Measurements from ENCODE around the gene EVC2. TPM values are rescaled to one million over a fixed set of nuclear protein-coding genes. Genes with fewer than 3 reads are reported as not detected.

Gene EVC2
- total RNA-seq, 1 experiment from 2014 or later: 7.8 TPM

GRCh38 chr4:5746250-5746649, 37.9 kb upstream of the EVC2 start:
- Histone ChIP-seq H2AFZ (ENCODE audit: low read length) (no peak overlapping the region), H3K27me3 (ENCODE audit: insufficient read depth, low read length) (no peaks in the 10 kb centered on the region), H3K4ac (ENCODE audit: low read depth, low read length) (no peak overlapping the region), H2BK120ac (ENCODE audit: low read depth, low read length, poor library complexity, severe bottlenecking) (no peak overlapping the region), H3K14ac (ENCODE audit: insufficient read depth, low read length) (no peak overlapping the region), H3K4me1 (ENCODE audit: insufficient read depth, low read length) (peaks cover 5% of the 10 kb centered on the region; the same call in 1 of the 2 replicates), H3K4me2 (ENCODE audit: insufficient read depth, insufficient read length, low read length) (no peak overlapping the region), H2AK5ac (ENCODE audit: insufficient read length, low read length) (no peak overlapping the region), H3K23me2 (ENCODE audit: insufficient read length, low read depth, low read length, poor library complexity, severe bottlenecking) (no peaks in the 10 kb centered on the region), H3K56ac (ENCODE audit: insufficient read length, low read depth, low read length) (no peak overlapping the region), H4K8ac (replicated peaks; ENCODE audit: insufficient read length, low read depth, low read length) (no peak overlapping the region), H4K91ac (ENCODE audit: insufficient read length, low read depth, low read length) (no peak overlapping the region), H3T11ph (ENCODE audit: low read length) (no peak overlapping the region), H2BK5ac (ENCODE audit: insufficient read length, low read length) (no peak overlapping the region), H2BK20ac (ENCODE audit: low read depth, low read length, poor library complexity, severe bottlenecking) (no peak overlapping the region), H3K23ac (ENCODE audit: insufficient read length, low read depth, low read length) (no peak overlapping the region), H3K79me2 (ENCODE audit: insufficient read depth, low read length) (no peaks in the 10 kb centered on the region), H3K18ac (ENCODE audit: insufficient read length, low read depth, low read length) (no peak overlapping the region), H3K9ac (ENCODE audit: extremely low read depth, insufficient read length, low read length) (no peak overlapping the region), H4K20me1 (ENCODE audit: control insufficient read depth, insufficient read depth, insufficient read length) (no peaks in the 10 kb centered on the region), H3K9me3 (ENCODE audit: control insufficient read depth, low read depth, low read length) (peaks cover 7% of the 10 kb centered on the region), H2BK15ac (ENCODE audit: low read depth, low read length) (no peak overlapping the region), H3K27ac (ENCODE audit: insufficient read length, low read depth, low read length) (no peak overlapping the region), H4K5ac (ENCODE audit: insufficient read length, low read depth, low read length) (no peak overlapping the region), H2BK12ac (ENCODE audit: insufficient read length, low read depth, low read length) (no peak overlapping the region), H3K79me1 (ENCODE audit: insufficient read depth, low read depth, low read length, poor library complexity, severe bottlenecking) (no peaks in the 10 kb centered on the region)
- Mint-ChIP-seq H3K27me3 (ENCODE audit: low read depth) (no peaks in the 10 kb centered on the region), H3K4me1 (peaks cover 4 to 6% of the 10 kb centered on the region in 2 experiments), H3K9me3 (no peaks in the 10 kb centered on the region), H3K4me3 (no peak overlapping the region), H3K27ac (peak overlapping the region in 1 of 3 experiments; percentile 36; a peak in 2 of 7 replicates), H3K36me3 (ENCODE audit: insufficient read depth in 1 of 3, low read depth in 3 of 3) (peaks cover 16 to 41% (median 28%) of the 10 kb centered on the region in 3 experiments)
- no CpG with 5 or more reads among the region's 5 CpGs for WGBS (ENCODE audit: extremely low coverage, insufficient read length, low lambda C conversion rate)
- TF ChIP-seq CTCF (conservative IDR thresholded peaks at IDR 0.05): no peak
- no peak for DNase-seq
